AG04449 (cell line): ENCODE data around the gene ADAMTS10.
"Not testable (repeated sequence)": the region's sequence is repeated elsewhere in the genome, so short reads cannot be mapped to it uniquely, and the experiment has no call there.

Source experiments
- CTCF ChIA-PET: fragments of 350-600 bp; formaldehyde crosslinking; extraction: SDS; loops from one replicate; lab custom pipeline; 2021; ENCODE audit warnings: antibody characterized with exemption; lab: Yijun Ruan, JAX
- POLR2A ChIA-PET: fragments of 400-600, 350-600 bp; formaldehyde crosslinking; extraction: SDS; loops from one replicate; lab custom pipeline; 2020; ENCODE audit warnings: antibody characterized with exemption, inconsistent platforms; lab: Yijun Ruan, JAX
- DNase-seq: peaks from one replicate; pipeline ENCODE4 v3.0.0-alpha.2; 2010; ENCODE audit warnings: low read depth, low spot score
- H3K4me3 ChIP-seq: 2 replicates; pipeline ENCODE4 v1.5.1; 2011; ENCODE audit warnings: low read depth, mild to moderate bottlenecking, control low read depth, low read length
- CTCF ChIP-seq: IDR thresholded peaks from one replicate; pipeline ENCODE4 v1.5.1; 2011; ENCODE audit warnings: mild to moderate bottlenecking, moderate library complexity, low read length, control low read depth, inconsistent platforms; ENCODE audit not compliant: insufficient read depth; ENCODE audit errors: missing control alignments

ADAMTS10 gene

GRCh38 chr19:8640402-8641004 lies 30.0 kb upstream of the ADAMTS10 start:
- CTCF ChIA-PET, result interaction anchor here (0.7 to 9.6 kb wide), 3 partner anchors 25 to 65 kb away, joined by 3 to 123 read pairs (median 5); partner anchors contain the start of gene MYO1F
- POLR2A ChIA-PET, result no interaction called here
- TF ChIP-seq CTCF, result no peak
- no peak overlapping the region for H3K4me3 ChIP-seq
- DNase-seq, result no peak

GRCh38 chr19:8639821-8640401 lies 29.4 kb upstream of the ADAMTS10 start:
- no peak overlapping the region for H3K4me3 ChIP-seq
- POLR2A ChIA-PET, result no interaction called here
- TF ChIP-seq CTCF, result no peak
- no peak for DNase-seq
- CTCF ChIA-PET, result interaction anchor here (0.7 to 9.6 kb wide), 3 partner anchors 24 to 64 kb away, joined by 3 to 123 read pairs (median 5); partner anchors contain the start of gene MYO1F

- ChIA-PET POLR2A (no interaction called here), CTCF (interaction anchor here (1.0 to 9.6 kb wide), 2 partner anchors 25 to 58 kb away, joined by 4 to 123 read pairs; partner anchors contain the start of gene MYO1F)
Observed at GRCh38 chr19:8638078-8638619, 27.6 kb upstream of the ADAMTS10 start.

GRCh38 chr19:8637070-8637469 lies 26.6 kb upstream of the ADAMTS10 start:
- H3K4me3 ChIP-seq, POLR2A ChIA-PET, DNase-seq: not testable (repeated sequence)
- CTCF ChIA-PET, result interaction anchor here (9.6 kb wide), 1 partner anchor 57 kb away, joined by 123 read pairs; the partner anchor contains the start of gene MYO1F

More at GRCh38 chr19:8638078-8638619, 27.6 kb upstream of the ADAMTS10 start:
- no peak for TF ChIP-seq CTCF
- DNase-seq, result no peak
- no peak overlapping the region for H3K4me3 ChIP-seq

- TF ChIP-seq CTCF, result no peak
- CTCF ChIA-PET, result no interaction called here
- no peak for DNase-seq
- H3K4me3 ChIP-seq, result no peak overlapping the region
- POLR2A ChIA-PET, result no interaction called here
Observed at GRCh38 chr19:8635422-8635821, 24.9 kb upstream of the ADAMTS10 start.

- H3K4me3 ChIP-seq, result no peak overlapping the region
- ChIA-PET CTCF (interaction anchor here (1.2 to 1.5 kb wide), 2 partner anchors 14 to 15 kb away, joined by 3 to 8 read pairs; no protein-coding TSS in a partner anchor), POLR2A (no interaction called here)
- TF ChIP-seq CTCF, result no peak
- DNase-seq, result no peak
Observed at GRCh38 chr19:8631425-8631819, 20.9 kb upstream of the ADAMTS10 start.
